B cell (primary cell): ENCODE data around the gene ANKS1A. TPM values are rescaled to one million over a fixed set of nuclear protein-coding genes. Genes with fewer than 3 reads are reported as not detected.

Source experiments
- ATAC-seq: fragments of 200-7000 bp; cut with Tn5 transposase; one replicate; pipeline ENCODE4 v1.10.0; 2021; ENCODE audit warnings: low read depth, mild to moderate bottlenecking, moderate number of reproducible peaks, moderate library complexity
- CTCF ChIA-PET: fragments of 350-600 bp; sonication (Branson Sonifier 250); formaldehyde crosslinking; loops from one replicate; lab custom pipeline; 2021; ENCODE audit warnings: antibody characterized with exemption, inconsistent platforms; lab: Charles Lee
- POLR2A ChIA-PET: fragments of 350-600 bp; sonication (Branson Sonifier 250); formaldehyde crosslinking; loops from one replicate; lab custom pipeline; 2021; ENCODE audit warnings: antibody characterized with exemption; lab: Charles Lee
- DNase-seq: peaks from one replicate; pipeline ENCODE4 v3.0.0; 2013
- H2AFZ ChIP-seq: 2 replicates; pipeline ENCODE4 v1.6.1; 2012; ENCODE audit warnings: mild to moderate bottlenecking, low read depth, low read length; ENCODE audit not compliant: insufficient read depth, poor library complexity, severe bottlenecking
- H3K27ac ChIP-seq, 2 donors: 1 replicate in 1 of 2; 2 replicates in 1 of 2; pipeline ENCODE4 v1.5.1; 2012 to 2013; ENCODE audit warnings: low read length in 2 of 2, mild to moderate bottlenecking in 2 of 2, moderate library complexity in 1 of 2
- H3K27me3 ChIP-seq, 4 experiments: fragments of 200-600 bp in 1 of 4; sonication (generic) in 1 of 4; replicated peaks in 1 of 4; 1 replicate in 2 of 4; 2 replicates in 2 of 4; pipeline versions ENCODE4 v1.6.1 to v1.7.0; 2013 to 2016; ENCODE audit warnings: low read length in 3 of 4, mild to moderate bottlenecking in 2 of 4, mixed read lengths in 1 of 4, moderate library complexity in 1 of 4; ENCODE audit not compliant: insufficient read depth in 4 of 4, control insufficient read depth in 3 of 4; ENCODE audit errors: control extremely low read depth in 1 of 4
- H3K36me3 ChIP-seq, 2 experiments: replicated peaks in 1 of 2; 1 replicate in 1 of 2; 2 replicates in 1 of 2; pipeline versions ENCODE4 v1.6.1 to v1.7.1; 2013; ENCODE audit warnings: low read length in 1 of 2; ENCODE audit not compliant: insufficient read depth in 2 of 2, control insufficient read depth in 1 of 2; ENCODE audit errors: control extremely low read depth in 1 of 2, extremely low read depth in 1 of 2
- H3K4me1 ChIP-seq, 2 donors: fragments of 200-600 bp in 1 of 2; sonication (generic) in 1 of 2; 1 replicate in 1 of 2; 2 replicates in 1 of 2; pipeline versions ENCODE4 v1.5.1 to v1.6.1; 2013 to 2017; ENCODE audit warnings: low read length in 2 of 2; ENCODE audit not compliant: control insufficient read depth in 2 of 2, insufficient read depth in 2 of 2
- H3K4me2 ChIP-seq: replicated peaks from 2 replicates; pipeline ENCODE3; 2012; ENCODE audit warnings: mild to moderate bottlenecking, low read depth, low read length; ENCODE audit not compliant: poor library complexity, severe bottlenecking
- H3K4me3 ChIP-seq, 5 experiments: fragments of 200-600 bp in 1 of 5; sonication (generic) in 1 of 5; 1 replicate in 3 of 5; 2 replicates in 2 of 5; pipeline versions ENCODE4 v1.5.1 to v1.7.0; 2011 to 2016; ENCODE audit warnings: low read length in 4 of 5, mild to moderate bottlenecking in 4 of 5, low read depth in 2 of 5, control low read depth in 1 of 5, moderate library complexity in 1 of 5; ENCODE audit not compliant: insufficient read depth in 1 of 5; ENCODE audit errors: control extremely low read depth in 1 of 5, extremely low read depth in 1 of 5
- H3K79me2 ChIP-seq: fragments of 200-600 bp; sonication (generic); one replicate; pipeline ENCODE4 v1.6.0; 2016; ENCODE audit warnings: low read length; ENCODE audit not compliant: control insufficient read depth, insufficient read depth
- H3K9ac ChIP-seq: fragments of 200-600 bp; sonication (generic); 2 replicates; pipeline ENCODE4 v1.6.1; 2017; ENCODE audit warnings: mild to moderate bottlenecking, low read length, moderate library complexity
- H3K9me3 ChIP-seq, 3 donors: one replicate each; pipeline versions ENCODE4 v1.6.1 to v1.7.1; 2013; ENCODE audit warnings: low read length in 2 of 3; ENCODE audit not compliant: control insufficient read depth in 2 of 3, insufficient read depth in 1 of 3; ENCODE audit errors: control extremely low read depth in 1 of 3
- H4K20me1 ChIP-seq: 2 replicates; pipeline ENCODE4 v1.6.0; 2012; ENCODE audit warnings: mild to moderate bottlenecking, low read length; ENCODE audit not compliant: insufficient read depth, control insufficient read depth, poor library complexity, severe bottlenecking
- H3K27ac Mint-ChIP-seq: one replicate; pipeline ENCODE4 v1.8.0; 2021; ENCODE audit warnings: mixed read lengths
- H3K27me3 Mint-ChIP-seq: one replicate; pipeline ENCODE4 v1.8.0; 2021; ENCODE audit warnings: mixed read lengths
- H3K4me1 Mint-ChIP-seq: one replicate; pipeline ENCODE4 v1.8.0; 2021; ENCODE audit warnings: mixed read lengths
- H3K4me3 Mint-ChIP-seq: one replicate; pipeline ENCODE4 v1.8.0; 2021; ENCODE audit warnings: mixed read lengths
- H3K9me3 Mint-ChIP-seq: one replicate; pipeline ENCODE4 v1.8.0; 2022; ENCODE audit warnings: mixed read lengths; ENCODE audit not compliant: insufficient read depth
- CTCF ChIP-seq: fragments of 200-600 bp; IDR thresholded peaks from one replicate; pipeline ENCODE4 v1.8.0; 2022; ENCODE audit warnings: antibody characterized with exemption, mild to moderate bottlenecking
- EZH2 ChIP-seq: IDR thresholded peaks from 2 replicates; pipeline ENCODE4 v1.6.1; 2012; ENCODE audit warnings: borderline replicate concordance, low read depth, mild to moderate bottlenecking, moderate library complexity, low read length; ENCODE audit not compliant: insufficient read depth, poor library complexity, severe bottlenecking
- WGBS: methylation state at CpG from one replicate; pipeline ENCODE4 v1.1.5; 2013; ENCODE audit warnings: missing lambda C conversion rate; ENCODE audit not compliant: insufficient coverage; 5-methylcytosine and 5-hydroxymethylcytosine counted together
- intact Hi-C: fragments of 100-400 bp; cut with micrococcal nuclease; formaldehyde crosslinking; loops from one replicate; pipeline ENCODE4 v1.10.0; 2022
- polyA plus RNA-seq: library from polyadenylated mRNA; depleted of rRNA; stranded (reverse); fragments of >200 nt; gene quantifications from 2 replicates; pipeline ENCODE4 v1.2.3, GENCODE V29; 2012
- total RNA-seq, 2 donors: library from RNA; stranded (reverse); fragments of 120-200 nt in 1 of 2; gene quantifications; 1 replicate in 1 of 2; 2 replicates in 1 of 2; pipeline versions ENCODE4 v1.2.3 to v1.2.4, GENCODE V29; 2013 to 2022

ANKS1A gene
- total and polyA plus RNA-seq, 2 donors (not counting 1 experiment from before 2014, with no cell fraction given): 3.4 to 19.7 TPM

- ATAC-seq (no peak), DNase-seq (no peak)
- CTCF ChIA-PET: no interaction called here
- Mint-ChIP-seq H3K9me3 (no peaks in the 10 kb centered on the region), H3K4me3 (no peak overlapping the region), H3K4me1 (peaks cover 8% of the 10 kb centered on the region), H3K27ac (no peak overlapping the region), H3K27me3 (no peaks in the 10 kb centered on the region)
- Histone ChIP-seq H3K4me1 (peaks cover 0 to 8% of the 10 kb centered on the region in 2 donors), H4K20me1 (no peaks in the 10 kb centered on the region), H3K27me3 (no peaks in the 10 kb centered on the region), H3K27ac (no peak overlapping the region), H3K4me3 (no peak overlapping the region), H3K4me2 (no peak overlapping the region), H3K9ac (no peak overlapping the region), H3K79me2 (no peaks in the 10 kb centered on the region), H2AFZ (no peak overlapping the region), H3K36me3 (peaks cover 0 to 7% of the 10 kb centered on the region in 2 experiments), H3K9me3 (no peaks in the 10 kb centered on the region)
- 46% methylated on average over 10 of the region's 14 CpGs for WGBS
- TF ChIP-seq EZH2 (no peak), CTCF (no peak)
- POLR2A ChIA-PET: no interaction called here
- intact Hi-C loops: no loop called here
Observed at GRCh38 chr6:35062676-35063574, 173.9 kb downstream of the ANKS1A start.

DNA sequence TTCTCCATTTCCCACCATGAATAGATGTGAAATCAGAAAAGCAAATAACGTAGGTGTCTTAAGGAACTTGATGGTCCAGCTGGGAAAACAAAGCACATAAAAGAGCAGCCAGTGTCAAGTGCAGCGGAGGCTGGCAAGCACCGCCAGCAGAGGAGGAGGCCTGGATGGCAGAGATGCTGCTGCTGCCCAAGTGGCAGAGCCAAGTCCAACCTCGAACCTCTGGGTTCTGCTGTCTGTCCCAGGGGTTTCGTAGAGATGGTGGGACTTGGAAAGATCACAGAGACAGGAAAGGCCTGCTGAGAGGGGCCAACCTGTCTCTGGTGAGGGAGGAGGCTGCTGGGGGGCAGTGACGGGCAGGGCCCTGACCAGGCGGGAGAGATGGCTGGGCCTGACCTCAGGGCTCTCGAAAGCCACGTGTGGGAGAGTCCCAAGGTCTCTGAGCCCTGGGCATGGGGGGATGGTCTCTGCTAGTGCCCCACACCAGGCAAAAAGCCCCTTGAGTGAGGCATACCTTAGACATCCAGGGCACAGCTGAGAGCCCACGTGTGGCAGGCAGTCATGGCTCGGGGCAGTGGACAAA, 174.7 kb downstream of the ANKS1A start:
- 88% methylated on average over 11 of the region's 11 CpGs for WGBS
- peaks cover 2% of the 10 kb centered on the region for H3K4me1 Mint-ChIP-seq
- POLR2A ChIA-PET: no interaction called here
- no peak for TF ChIP-seq EZH2
- TF ChIP-seq CTCF: no peak
- no peaks in the 10 kb centered on the region for H3K27me3 Mint-ChIP-seq
- Histone ChIP-seq H3K27ac (no peak overlapping the region), H3K27me3 (no peaks in the 10 kb centered on the region), H2AFZ (no peak overlapping the region), H3K9me3 (no peaks in the 10 kb centered on the region), H3K4me2 (no peak overlapping the region), H3K9ac (no peak overlapping the region), H3K4me1 (peaks cover 0 to 5% of the 10 kb centered on the region in 2 donors), H3K36me3 (peaks cover 0 to 7% of the 10 kb centered on the region in 2 experiments), H3K79me2 (no peaks in the 10 kb centered on the region), H4K20me1 (no peaks in the 10 kb centered on the region), H3K4me3 (no peak overlapping the region)
- ATAC-seq: no peak
- H3K9me3 Mint-ChIP-seq: no peaks in the 10 kb centered on the region
- H3K27ac Mint-ChIP-seq: no peak overlapping the region
- DNase-seq: no peak
- intact Hi-C loops: no loop called here
- CTCF ChIA-PET: no interaction called here
- no peak overlapping the region for H3K4me3 Mint-ChIP-seq
